Right ventricle myocardium superior (tissue), 1 donor: ENCODE data around the gene AGAP9. TPM values are rescaled to one million over a fixed set of nuclear protein-coding genes. Genes with fewer than 3 reads are reported as not detected.

Experiments used
- total RNA-seq: library from RNA; stranded (reverse); fragmentation: NEBNext Ultra II Directional; extraction: Animal tissue kit (Norgen Biotek cat#: 25700); gene quantifications from one replicate; pipeline ENCODE4 v1.2.1, GENCODE V29; 2021
- donor health status: DM: no; HTN: yes; CAD: no; lungs with severe emphysema.

Gene AGAP9
- total RNA-seq, 1 donor from 2014 or later = 1.3 TPM

Other genes starting within 250 kb of the AGAP9 start
- 0.11 TPM for gene GDF10, start 223.4 kb downstream of the AGAP9 start, total RNA-seq
- gene GDF2, start 201.2 kb downstream of the AGAP9 start, total RNA-seq = not detected
- not detected for gene RBP3, start 175.3 kb downstream of the AGAP9 start, total RNA-seq
- not detected for gene ZNF488, start 139.3 kb downstream of the AGAP9 start, total RNA-seq
- 0.24 TPM for gene ANXA8, start 39.5 kb downstream of the AGAP9 start, total RNA-seq
- gene FAM25G, start 31.9 kb downstream of the AGAP9 start, total RNA-seq = not detected
- 0.89 TPM for gene SYT15B, start 240.0 kb upstream of the AGAP9 start, total RNA-seq